Measurements from ENCODE around the gene PPP1R3F.

GRCh38 chrX:49249616-49250015 lies 20.0 kb upstream of the PPP1R3F start:
- no peak for TF ChIP-seq CTCF (IDR thresholded peaks at IDR 0.05; ENCODE audit: low read length)
- TF ChIP-seq EZH2phosphoT487 (IDR thresholded peaks at IDR 0.05; ENCODE audit: low read length) = no peak
- no peak for TF ChIP-seq EZH2 (optimal IDR thresholded peaks at IDR 0.05; ENCODE audit: low read depth, low read length)
